GM18505 (cell line): Measurements from ENCODE around the gene TXNDC5.

Source experiments
- ATAC-seq: cut with Tn5 transposase; IDR thresholded peaks from one replicate; pipeline ENCODE4 v1.9.1; 2021; ENCODE audit not compliant: unreplicated experiment
- POLR2A ChIP-seq: IDR thresholded peaks from 4 replicates; pipeline ENCODE4 v1.6.1; 2011; ENCODE audit warnings: borderline replicate concordance; ENCODE audit not compliant: insufficient read depth, insufficient read length; ENCODE audit errors: extremely low read depth

TXNDC5 gene

DNA sequence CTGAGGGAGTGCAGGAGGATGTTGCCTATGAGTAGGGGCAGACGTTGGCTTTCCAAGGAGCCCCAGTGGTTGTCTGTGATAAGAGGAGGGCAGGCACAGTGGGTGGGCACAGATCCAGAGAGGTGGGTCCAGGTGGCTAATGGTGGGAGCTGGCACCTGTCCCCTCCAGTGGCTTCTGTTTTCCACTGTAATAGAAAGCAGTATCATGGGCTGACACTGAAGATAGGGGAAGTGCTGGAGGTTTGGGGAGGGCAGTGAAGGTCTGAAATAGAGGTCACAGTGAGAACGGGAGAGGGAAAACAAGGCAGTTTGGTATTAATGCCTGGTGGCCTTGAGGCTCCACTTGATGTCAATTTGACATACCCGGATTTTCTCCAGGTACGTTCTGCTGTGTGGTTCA, 10.5 kb upstream of the TXNDC5 start:
- ATAC-seq: no peak
- no peak for TF ChIP-seq POLR2A

DNA sequence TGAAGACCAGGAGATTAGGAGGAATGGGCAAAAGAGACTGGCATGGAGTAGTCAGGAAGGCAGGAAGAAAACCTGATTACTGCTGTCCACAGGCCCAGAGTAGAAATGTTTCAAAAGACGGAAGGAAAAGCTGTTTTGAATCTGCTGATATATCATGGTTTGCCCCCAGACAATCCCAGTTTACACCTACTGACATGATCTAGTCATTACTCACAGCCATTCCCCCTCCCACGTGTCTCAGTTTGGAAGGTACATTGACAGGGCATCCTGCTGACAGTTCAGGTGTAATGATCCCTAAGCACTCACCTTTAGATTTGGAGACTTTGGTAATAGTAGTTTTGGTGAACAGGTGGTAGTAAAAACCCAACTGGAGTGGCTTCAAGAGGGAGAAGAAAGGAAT, 9.8 kb upstream of the TXNDC5 start:
- ATAC-seq: no peak
- TF ChIP-seq POLR2A: no peak

DNA sequence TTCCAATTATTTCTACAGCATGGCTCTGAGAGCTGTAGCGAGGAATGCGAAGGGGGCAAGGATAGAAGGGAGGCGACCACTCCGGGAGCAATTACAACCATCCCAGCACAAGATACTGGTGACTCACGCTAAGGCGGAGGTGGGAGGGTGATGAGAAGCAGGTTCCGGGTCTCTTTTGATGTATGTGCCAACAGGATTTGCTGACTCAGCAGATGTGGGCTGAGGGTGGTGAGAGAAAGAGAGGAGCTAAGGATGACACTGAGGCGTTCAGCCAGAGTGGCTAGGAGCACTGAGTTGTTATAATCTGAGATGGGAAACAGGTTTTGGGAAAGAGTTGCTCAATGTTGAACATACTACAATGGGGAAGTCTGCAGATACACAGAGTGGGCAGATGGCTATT, 9.3 kb upstream of the TXNDC5 start:
- no peak for ATAC-seq
- TF ChIP-seq POLR2A: no peak

DNA sequence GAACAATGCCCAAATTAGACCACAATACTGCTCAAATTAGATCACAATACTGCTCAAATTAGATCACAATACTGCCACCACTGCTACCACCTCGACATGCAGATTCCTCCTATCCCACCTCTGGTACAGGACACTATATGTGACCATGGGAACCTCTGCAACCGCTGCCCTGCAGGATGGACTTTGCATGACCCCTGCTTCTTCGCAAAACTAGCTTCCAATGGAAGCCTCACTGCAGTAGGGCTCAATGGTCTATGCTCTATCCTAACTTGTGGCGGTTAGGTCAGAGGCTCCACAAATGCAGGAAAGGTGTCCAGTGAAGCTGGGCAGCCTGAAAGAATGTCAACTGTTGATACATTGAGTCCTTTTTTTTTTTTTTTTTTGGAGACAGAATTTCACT, 7.8 kb upstream of the TXNDC5 start:
- no peak for TF ChIP-seq POLR2A
- ATAC-seq: no peak

DNA sequence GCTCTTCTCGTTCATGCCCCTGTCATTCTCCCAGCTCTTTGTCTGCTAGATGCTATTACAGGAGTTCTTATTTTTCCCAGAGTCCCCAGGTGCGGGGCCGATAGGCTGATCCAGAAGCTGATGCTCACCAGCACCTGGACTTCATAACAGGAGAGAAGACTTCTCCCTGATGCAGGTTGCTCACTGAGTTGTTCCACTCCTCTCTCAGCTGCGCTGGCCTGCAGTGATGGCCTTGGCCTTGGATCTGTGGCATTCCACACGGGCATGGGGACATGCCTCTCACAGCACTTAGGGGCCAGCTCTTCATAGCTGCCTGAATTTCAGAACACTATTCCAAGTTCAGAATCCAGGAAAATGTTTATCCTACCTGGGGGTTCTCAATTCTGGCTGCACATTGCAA, 7.1 kb upstream of the TXNDC5 start:
- no peak for TF ChIP-seq POLR2A
- no peak for ATAC-seq

DNA sequence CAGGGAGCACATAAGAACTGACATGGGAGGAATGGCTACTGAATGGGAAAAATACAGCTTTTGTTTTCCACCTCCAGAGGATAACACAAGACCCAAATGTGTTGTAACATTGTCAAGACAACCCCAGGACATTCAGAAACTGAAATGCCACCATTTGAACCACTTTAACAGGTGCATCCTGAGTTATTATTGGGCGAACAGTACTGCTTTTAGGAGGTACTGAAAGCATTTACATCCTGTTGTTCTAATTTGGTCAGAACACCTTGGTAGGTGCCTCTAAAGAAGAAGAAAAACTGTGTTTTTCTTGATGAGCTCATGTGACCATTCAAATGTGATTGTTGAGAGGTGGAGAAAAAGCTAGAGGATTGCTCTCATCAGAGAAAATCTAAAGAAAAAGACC, 6.4 kb upstream of the TXNDC5 start:
- TF ChIP-seq POLR2A: peak; percentile 34
- peak; percentile 85 for ATAC-seq

DNA sequence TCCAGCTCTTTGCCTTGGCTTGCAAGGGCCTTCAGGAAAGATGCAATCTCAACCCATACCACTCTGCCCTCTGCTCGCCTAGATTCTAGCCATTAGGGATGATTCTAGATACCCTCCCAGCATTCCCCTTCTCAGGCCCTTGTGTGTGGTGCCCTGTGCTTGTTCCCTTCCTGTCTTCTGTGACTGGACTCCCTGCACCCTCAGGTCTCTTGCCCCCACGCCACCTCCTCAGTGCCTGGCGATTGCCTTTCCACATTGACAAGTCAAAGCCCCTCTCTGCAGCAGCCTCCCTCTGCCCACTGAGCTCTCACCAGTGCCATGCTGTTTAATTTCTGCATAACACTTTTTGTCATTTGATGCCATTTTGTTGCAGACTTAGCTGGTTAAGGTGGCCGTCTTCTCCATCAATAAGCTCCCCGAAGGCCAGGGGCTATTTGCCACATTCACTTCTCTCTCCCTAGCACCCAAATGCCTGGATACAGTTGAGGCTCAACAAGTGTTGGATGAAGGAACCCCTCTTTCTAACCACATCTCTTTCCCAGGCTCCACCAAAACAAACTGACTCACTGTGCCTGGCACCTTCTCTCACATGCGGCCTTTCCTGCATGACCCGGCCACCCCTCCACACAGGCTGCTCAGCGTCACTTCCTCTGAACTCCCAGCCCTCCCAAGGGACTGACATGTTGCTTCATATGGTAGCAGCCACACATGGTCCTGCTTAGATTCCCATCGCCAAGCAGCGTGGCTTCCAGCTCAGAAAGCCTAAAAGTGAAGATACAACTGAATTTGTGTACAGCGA, 4.6 kb upstream of the TXNDC5 start:
- ATAC-seq: no peak
- no peak for TF ChIP-seq POLR2A

DNA sequence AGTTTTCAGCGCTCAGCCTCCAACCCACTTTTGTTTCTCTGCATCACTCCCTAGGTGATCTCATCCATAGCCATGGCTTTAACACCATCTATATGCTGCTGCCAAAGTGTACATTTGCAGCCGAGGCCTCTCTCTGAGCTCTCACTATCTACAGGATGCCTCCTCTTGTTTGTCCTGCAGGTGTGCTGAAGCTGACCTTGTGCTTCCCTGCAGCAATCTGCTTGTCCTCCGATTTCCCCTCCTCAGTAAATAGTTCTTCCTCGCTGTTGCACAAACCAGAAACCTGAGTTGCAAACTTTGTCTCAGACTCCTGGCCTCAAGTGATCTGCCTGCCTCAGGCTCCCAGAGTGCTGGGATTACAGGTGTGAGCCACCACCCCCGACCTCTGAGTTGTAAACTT, 3.7 kb upstream of the TXNDC5 start:
- ATAC-seq: no peak
- no peak for TF ChIP-seq POLR2A

DNA sequence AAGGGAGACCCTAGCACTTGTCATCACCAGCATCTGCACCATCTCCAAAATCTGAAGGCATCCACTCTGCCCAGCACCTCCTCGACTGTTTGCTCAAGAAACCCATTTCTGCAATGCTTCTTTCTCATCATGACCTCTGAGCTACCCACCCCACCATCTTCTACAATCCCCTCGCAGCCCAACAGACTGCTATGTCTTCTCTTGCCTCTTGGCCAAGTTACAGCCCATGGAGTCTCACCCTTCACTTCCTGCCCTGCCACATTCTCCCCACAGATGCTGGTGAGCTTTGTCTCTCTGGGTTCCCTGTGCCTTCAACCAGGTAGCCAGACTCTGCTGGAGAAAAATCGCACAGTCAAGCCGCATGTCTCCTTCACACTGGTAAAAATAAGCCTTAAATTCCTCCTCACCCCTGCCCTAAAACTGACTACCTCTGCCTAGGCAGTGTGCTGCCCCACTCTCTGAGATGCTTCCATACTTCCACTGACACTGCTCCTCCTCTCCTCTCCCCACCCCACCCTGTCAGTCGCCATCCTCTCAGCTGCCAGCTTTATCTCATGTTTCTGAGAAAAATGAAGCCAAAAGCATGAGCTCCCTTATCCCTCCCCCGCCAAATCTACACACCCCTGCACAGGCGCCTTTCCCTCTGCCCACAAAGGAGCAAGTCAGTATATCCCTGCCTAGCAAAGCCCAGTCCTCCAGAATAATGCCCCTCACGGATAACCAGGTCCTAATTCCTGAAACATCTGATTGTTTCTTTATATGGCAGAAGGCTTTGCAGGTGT, 2.3 kb upstream of the TXNDC5 start:
- no peak for ATAC-seq
- no peak for TF ChIP-seq POLR2A

DNA sequence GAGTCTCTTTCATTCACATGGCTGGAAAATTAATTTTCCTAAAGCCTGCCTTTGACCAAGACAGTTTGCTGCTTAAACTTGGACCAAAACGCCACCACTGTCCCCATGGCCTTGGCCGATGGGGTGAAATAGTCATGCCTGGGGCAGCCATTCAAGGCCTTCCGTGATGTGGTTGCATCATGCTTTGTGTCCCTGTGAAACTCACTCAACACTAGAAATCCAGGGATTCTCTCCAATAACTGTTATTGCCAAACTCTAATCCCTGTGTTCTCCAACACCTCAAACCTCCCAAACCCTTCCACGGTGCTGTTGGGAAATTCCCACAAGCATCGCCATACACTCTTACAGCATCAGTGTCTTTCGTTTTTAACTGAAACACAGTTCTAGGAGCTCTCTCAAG, 1.4 kb upstream of the TXNDC5 start:
- ATAC-seq: no peak
- TF ChIP-seq POLR2A: no peak

DNA sequence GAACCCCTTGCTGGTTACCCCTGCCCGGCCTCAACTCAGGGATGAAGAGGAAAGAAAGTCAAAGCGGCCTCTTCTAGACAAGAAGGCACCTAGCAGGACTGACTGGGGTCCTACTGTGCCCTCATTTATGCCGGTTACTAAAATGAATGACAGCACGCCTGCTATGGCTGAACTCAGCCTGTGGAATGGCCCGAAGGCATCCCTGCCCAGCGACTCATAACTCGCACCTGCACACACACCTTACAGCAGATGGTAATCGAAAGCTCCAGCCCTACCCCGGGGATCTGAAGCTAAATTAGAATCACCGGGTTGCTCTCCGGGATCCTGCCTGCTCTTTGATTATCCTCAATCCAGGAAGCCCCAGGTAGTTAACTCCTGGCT, 747 bp upstream of the TXNDC5 start:
- no peak for ATAC-seq
- TF ChIP-seq POLR2A: no peak

DNA sequence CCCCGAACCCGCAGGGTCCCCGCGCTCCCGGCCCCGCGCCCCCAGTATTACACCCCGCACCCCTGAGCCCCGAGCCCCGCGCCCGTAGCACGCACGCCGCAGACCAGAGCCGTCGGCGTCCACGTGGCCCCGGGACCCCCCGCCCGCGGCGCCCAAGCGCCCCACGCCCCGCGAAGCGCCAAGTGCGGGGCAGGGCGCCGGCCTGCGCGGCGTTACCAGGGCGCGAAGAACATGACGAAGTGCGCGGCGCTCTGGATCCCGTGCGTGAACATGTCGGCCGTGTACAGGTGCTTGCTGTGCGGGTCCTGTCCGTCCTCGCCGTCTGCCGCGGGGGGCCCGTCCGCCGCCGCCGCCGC, 312 bp downstream of the TXNDC5 start:
- ATAC-seq: peak; percentile 26
- TF ChIP-seq POLR2A: no peak

DNA sequence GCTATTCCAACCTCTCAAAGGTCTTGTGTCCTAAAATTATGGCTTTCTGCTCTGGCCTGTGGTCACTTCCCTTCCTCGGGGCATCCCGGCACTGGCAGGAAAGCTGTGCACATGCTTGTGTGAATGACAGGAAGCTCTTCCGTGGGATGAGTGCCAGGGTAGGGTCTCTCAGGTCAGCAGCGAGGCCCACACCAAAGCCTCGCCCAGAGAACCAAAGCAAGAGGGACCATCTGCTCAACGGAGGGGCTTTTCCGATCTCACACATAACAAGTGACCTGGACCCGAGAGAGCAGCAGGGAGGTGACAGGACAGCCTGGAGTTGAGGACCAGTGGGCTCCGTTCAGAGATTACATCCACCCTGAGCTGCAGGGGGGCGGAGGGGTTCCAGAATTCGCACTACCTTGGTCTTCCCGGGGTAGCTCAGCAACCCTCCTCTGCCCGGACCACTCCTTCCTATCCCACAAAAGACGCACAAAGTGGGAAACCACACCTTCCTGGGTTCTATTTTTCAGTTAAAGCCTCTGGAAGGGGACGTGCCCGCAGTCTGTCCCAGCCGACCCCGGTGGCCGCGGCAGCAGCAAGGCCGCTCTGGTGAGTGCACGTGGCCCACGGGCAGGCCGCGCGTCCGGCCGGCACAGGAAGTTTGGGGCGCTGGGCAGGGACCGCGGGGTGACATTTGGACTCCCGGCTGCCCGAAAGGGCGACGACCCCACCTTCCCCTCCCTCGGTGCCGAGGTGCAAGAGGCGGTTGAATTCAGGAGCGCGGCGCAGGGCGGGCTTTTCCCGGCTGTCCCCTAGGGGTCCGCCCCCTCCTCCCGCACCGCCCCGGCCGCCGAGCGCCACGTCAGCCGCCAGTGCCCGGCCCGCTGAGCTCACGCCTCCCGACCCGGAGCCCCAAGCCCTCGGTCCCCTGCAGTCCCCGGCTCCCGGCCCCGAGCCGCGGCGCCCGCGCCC, 988 bp downstream of the TXNDC5 start:
- peak; percentile 43 for ATAC-seq
- TF ChIP-seq POLR2A: no peak
